GM21825 (cell line): Measurements from ENCODE around the gene ANKIB1.
"Not testable (repeated sequence)": the region's sequence is repeated elsewhere in the genome, so short reads cannot be mapped to it uniquely, and the experiment has no call there.

Experiments used
- ATAC-seq: cut with Tn5 transposase; IDR thresholded peaks from one replicate; pipeline ENCODE4 v1.9.1; 2021; ENCODE audit warnings: mild to moderate bottlenecking, moderate library complexity; ENCODE audit not compliant: unreplicated experiment

ANKIB1 gene, protein sequence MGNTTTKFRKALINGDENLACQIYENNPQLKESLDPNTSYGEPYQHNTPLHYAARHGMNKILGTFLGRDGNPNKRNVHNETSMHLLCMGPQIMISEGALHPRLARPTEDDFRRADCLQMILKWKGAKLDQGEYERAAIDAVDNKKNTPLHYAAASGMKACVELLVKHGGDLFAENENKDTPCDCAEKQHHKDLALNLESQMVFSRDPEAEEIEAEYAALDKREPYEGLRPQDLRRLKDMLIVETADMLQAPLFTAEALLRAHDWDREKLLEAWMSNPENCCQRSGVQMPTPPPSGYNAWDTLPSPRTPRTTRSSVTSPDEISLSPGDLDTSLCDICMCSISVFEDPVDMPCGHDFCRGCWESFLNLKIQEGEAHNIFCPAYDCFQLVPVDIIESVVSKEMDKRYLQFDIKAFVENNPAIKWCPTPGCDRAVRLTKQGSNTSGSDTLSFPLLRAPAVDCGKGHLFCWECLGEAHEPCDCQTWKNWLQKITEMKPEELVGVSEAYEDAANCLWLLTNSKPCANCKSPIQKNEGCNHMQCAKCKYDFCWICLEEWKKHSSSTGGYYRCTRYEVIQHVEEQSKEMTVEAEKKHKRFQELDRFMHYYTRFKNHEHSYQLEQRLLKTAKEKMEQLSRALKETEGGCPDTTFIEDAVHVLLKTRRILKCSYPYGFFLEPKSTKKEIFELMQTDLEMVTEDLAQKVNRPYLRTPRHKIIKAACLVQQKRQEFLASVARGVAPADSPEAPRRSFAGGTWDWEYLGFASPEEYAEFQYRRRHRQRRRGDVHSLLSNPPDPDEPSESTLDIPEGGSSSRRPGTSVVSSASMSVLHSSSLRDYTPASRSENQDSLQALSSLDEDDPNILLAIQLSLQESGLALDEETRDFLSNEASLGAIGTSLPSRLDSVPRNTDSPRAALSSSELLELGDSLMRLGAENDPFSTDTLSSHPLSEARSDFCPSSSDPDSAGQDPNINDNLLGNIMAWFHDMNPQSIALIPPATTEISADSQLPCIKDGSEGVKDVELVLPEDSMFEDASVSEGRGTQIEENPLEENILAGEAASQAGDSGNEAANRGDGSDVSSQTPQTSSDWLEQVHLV

GRCh38 chr7:92245487-92246359 lies at the start of gene ANKIB1, which contains the start of gene KRIT1:
Gene ANKIB1, plus strand, starts transcription at chr7:92245974. Its CDS starts 49,005 bp downstream, at chr7:92294979.
Gene KRIT1, minus strand, starts transcription at chr7:92245914. Its CDS starts 3,779 bp downstream, at chr7:92242135.
- peak; percentile 79 for ATAC-seq

DNA sequence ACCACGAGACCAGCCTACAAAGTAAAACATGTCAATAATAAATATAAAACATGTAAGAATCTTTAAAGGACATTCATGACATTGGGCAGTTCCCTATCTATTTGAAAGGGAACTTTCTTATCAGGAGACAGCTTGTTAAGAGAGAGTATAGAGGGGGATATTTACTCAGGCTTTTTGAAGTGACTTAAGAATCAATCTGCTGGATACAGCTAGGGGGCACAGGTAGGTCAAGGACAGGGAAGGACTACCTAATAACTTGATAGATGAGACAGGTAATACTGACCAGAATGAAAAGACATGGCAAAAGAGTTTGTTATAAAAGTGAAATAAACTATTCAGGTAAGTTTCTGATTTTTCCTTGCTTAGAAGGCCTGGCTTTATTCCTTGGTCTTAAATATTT lies 45.0 kb upstream of the ANKIB1 start:
- ATAC-seq, result no peak

GRCh38 chr7:92205987-92206386 lies 39.8 kb upstream of the ANKIB1 start:
- no peak for ATAC-seq

DNA sequence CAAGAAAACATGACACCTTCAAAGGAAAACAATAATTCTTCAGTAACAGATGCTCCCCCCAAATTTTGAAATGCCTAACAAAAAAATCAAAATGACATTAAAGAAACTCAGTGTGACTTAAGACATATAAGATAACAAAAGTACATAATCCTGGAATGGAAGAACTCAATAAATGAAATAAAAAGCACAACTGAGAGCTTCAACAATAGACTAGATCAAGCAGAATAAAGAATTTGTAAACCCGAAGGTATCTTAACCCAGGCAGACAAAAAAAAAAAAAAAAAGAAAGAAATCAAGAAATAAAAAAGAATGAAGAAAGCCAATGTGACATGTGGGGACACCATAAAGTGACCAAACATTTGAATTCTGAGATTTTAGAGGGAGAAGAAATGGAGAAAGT lies 39.1 kb upstream of the ANKIB1 start:
- ATAC-seq, result no peak

DNA sequence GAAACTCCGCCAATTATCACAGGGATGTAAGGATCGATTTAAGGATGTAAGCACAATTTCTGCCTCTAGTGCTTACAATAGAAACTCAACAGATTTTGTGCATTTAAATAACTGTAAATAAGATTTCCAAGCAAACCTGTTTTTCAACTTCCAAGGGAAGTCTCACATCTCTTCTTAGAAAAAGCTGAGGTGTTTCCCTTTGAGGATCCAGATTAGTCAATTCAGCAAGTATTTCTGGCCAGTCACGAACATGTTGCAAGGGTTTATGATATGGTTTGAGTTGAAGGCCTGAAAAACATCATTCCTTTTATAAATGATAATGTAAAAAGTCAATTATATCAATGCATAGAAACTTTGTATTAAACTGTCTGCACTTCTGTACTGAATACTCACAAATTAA lies 24.0 kb upstream of the ANKIB1 start:
- ATAC-seq, result no peak

DNA sequence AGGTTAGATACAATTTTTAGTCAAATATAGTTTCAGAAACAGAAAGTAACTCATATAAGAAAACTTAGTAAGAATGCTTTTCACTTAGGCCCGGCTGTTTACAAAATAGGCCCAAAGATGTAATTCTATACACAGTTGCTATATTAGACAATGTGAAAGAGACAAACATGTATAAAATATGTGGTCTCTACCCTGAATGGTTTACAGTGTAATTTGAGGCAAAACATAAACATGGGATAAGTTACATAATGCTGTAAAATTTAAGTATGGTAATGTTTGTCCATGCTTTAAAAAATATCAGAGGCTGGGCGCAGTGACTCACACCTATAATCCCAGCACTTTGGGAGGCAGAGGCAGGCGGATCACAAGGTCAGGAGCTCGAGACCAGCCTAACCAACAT lies 18.8 kb upstream of the ANKIB1 start:
- ATAC-seq, result no peak

DNA sequence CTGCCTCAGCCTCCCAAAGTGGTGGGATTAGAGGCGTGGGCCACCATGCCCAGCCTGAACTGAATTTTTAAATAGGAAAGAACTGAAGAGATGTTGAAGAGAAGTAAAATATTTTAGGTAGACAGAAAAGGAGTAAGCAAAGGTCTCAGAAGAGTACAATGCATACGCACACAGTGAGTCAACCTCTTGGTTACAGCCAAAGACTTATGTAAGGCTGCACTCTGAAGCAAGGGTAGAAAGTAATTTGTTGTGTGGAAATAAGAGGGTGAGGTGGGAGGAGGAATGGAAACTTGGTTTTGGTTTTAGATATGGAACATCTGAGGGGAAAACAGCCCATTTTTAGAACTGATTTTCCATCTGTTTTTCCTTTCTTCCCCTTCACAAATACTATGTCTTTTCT lies 17.7 kb upstream of the ANKIB1 start:
- no peak for ATAC-seq

- ATAC-seq, result no peak
These were observed 17.0 kb upstream of the ANKIB1 start for GRCh38 chr7:92228742-92229141.

DNA sequence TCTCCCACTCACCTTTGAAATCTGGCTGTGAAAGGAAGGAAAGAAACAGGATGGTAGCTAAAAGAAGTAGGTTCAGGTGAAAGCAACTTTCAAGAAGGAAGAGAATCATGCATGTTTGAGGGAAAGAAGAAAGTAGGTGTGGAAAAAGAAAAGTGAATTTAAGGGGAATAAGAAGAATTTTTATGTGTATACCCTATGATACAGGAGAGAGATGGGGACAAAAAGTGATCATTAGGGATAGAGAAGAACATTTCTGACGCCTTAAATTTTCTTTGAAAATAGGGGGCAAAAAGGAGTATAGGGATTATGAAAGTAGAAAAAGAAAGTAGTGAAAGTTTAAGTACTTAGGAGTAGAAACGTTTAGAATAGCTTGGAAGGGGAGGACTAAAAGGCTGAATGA lies 15.2 kb upstream of the ANKIB1 start:
- ATAC-seq, result no peak

GRCh38 chr7:92242972-92243371 lies 2.8 kb upstream of the ANKIB1 start:
- no peak for ATAC-seq

DNA sequence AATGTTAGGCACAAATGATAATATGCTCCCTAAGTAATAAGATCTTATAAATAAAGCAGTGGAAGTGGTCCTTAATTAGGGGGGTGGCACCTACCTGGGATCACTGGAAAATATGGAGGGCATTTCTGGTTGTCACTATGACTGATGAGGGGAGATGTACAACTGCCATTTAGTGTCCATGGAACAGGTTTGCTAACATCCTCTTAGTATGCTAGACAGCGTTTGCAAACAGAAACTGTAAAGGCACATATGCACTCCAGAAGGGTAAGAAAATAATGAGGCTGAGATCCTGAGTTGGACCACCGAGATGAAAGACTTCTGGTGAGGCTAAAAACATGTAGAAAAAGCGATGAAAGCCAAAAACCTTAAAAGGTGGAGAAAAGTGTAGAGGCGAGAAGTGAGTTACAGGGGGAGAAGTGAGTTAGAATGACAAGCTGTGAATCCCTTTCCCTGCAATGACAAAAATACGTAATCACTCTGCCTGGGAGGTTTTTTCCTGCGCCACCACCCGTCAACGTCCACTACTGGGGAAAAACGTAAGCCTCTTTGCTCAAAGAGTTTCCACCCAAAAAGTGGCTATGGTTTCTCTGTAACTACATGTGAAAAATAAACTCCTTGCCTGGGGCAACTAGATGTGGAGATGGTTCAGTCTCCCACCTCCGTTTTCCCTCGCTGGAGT lies 827 bp upstream of the ANKIB1 start:
- ATAC-seq, result peak; percentile 2

GRCh38 chr7:92246360-92247101 lies 757 bp downstream of the ANKIB1 start:
- peak; percentile 22 for ATAC-seq

DNA sequence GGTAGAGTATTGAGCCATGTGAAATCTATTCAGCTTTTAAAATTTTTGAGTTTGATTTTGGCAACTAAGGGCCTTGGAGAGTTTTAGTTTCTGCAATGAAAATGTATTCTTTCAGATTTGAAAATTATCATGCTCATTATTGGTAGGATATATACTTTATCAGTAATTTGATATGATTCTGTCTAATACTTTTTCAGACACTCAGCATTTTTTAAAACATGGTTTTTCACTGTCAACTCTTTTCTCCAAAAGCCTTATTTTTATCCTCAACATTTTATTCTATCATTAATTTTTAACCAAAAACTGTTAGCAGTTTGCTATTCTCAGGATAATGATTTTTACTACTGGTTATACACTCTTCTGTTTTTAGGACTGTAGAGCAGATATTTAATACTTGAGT lies 4.8 kb downstream of the ANKIB1 start:
- ATAC-seq, result no peak

DNA sequence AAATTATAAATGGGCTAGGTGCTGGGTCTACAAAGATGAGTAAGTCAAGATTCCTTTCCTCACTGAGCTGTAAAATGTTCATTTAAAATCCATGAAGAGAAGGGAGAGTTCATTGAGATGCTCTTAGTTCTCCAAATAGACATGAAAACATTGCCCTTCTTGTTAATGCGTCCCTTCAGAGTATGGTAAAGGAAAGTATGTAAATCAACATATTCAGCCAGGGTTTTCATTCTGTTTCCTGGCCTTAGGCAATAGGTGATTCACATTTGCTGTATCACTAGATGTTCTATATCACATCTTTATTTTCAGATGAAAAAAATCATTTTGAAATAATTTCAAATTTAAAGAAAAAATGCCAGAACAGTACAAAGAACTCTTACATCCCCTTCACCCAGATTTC lies 5.4 kb downstream of the ANKIB1 start:
- ATAC-seq, result no peak

DNA sequence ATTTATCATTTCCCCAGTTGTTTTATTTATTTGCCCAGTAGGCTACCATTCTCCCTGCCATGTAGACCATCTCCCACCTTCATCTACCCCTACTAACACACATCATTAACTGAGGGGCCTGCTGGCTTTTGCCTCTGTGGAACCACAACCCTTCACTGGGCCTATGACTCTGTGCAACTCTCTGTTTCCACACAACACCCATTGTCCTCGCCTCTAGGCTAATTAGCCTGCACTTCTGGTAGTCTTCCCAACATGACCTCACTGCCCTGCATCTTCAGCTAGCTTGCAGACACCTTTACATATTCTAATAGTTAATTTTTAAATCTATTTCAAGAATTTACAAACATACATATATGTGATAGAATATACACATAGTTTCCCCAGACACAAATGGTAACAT lies 7.5 kb downstream of the ANKIB1 start:
- ATAC-seq, result no peak

GRCh38 chr7:92254800-92255199 lies 9.0 kb downstream of the ANKIB1 start:
- not testable (repeated sequence) for ATAC-seq

DNA sequence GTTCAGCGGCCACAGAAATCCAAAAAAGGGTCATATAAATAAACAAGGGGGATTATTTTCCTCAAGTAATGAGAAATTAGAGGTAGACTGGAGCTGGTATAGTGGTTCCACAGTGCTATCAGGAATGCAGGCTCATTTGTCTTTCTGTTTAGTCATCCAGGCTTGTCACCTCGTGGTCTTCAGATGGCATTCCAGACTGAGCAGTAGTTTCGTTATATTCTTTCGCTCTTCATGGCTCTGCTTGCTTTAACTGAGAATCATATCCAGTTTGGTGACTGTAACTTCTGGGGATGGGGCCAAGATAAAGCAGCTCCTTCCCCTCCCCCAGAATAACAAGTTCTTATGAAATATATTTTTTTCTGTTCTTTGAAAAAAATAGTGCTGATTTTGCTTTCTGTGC lies 9.5 kb downstream of the ANKIB1 start:
- ATAC-seq, result no peak

DNA sequence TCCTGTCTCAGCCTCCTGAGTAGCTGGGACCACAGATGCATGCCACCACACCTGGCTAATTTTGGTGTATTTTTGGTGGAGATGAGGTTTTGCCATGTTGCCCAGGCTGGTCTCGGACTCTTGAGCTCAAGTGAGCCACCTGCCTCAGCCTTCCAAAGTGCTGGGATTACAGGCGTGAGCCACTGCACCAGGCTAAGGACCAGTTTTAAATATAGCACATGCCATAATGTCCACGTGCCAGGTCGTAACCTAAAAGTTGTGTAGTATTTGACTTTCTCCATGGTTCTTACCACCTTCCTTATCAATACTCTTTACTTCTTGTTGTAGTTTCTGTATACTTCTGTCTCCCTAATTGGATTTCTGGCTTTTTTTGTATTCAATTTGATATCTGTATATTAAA lies 13.3 kb downstream of the ANKIB1 start:
- ATAC-seq, result no peak

DNA sequence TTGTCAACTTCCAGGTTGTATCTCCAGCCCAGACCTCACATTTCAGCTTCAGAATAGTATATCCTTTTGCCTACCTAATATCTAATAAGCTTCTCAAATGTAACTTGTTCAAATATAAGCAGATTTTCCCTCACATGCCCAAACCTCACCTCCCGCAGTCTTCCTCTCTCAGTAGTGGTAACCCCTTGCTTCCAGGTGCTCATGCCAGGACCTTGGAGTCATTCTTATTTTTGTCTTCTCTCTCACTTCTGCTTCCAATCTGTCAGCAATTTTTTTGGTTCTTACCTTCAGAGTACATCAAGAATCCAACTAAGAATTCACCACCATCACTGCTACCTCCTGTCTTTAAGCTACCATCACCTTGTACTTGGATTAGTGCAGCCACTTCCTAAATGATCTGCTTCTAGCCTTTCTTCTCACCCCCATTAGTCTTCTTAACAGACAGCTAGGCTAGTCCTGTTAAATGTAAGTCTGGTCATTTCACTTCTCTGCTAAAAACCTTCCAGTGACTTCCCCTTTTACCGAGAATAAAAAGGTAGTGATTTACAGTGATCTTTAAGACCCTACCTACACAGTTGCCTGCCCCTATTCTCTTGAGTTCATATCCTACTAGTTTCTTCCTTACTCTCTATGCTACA lies 14.0 kb downstream of the ANKIB1 start:
- ATAC-seq, result no peak
